Loucy (cell line): ENCODE results near the gene TENM4.

ENCODE experiments used
- H2AFZ ChIP-seq: fragments of 200-600 bp; sonication (generic); 2 replicates; pipeline ENCODE4 v1.6.0; 2016; ENCODE audit warnings: antibody characterized with exemption, mild to moderate bottlenecking, low read length, moderate library complexity
- H3F3A ChIP-seq: fragments of 200-600 bp; 2 replicates; pipeline ENCODE4 v1.6.0; 2016; ENCODE audit warnings: antibody characterized with exemption, low read depth, mild to moderate bottlenecking
- H3K27me3 ChIP-seq: fragments of 200-600 bp; sonication (generic); 2 replicates; pipeline ENCODE4 v1.6.1; 2014; ENCODE audit warnings: low read length, mild to moderate bottlenecking; ENCODE audit not compliant: insufficient read depth, poor library complexity, severe bottlenecking
- H3K36me3 ChIP-seq: fragments of 200-600 bp; sonication (generic); 2 replicates; pipeline ENCODE4 v1.6.1; 2016; ENCODE audit warnings: low read length; ENCODE audit not compliant: insufficient read depth
- H3K4me1 ChIP-seq: fragments of 200-600 bp; sonication (generic); 2 replicates; pipeline ENCODE4 v1.5.1; 2014; ENCODE audit warnings: low read length, mild to moderate bottlenecking; ENCODE audit not compliant: insufficient read depth, poor library complexity, severe bottlenecking
- H3K4me2 ChIP-seq: fragments of 200-600 bp; sonication (generic); 2 replicates; pipeline ENCODE4 v1.6.0; 2014; ENCODE audit warnings: antibody characterized with exemption, low read length, low read depth, mild to moderate bottlenecking; ENCODE audit not compliant: poor library complexity, severe bottlenecking
- H3K4me3 ChIP-seq: fragments of 200-600 bp; sonication (generic); 2 replicates; pipeline ENCODE4 v1.5.1; 2014; ENCODE audit warnings: low read length, mild to moderate bottlenecking, mixed read lengths; ENCODE audit not compliant: poor library complexity, severe bottlenecking
- H3K79me2 ChIP-seq: fragments of 200-600 bp; sonication (generic); 2 replicates; pipeline ENCODE4 v1.6.1; 2014; ENCODE audit warnings: low read length; ENCODE audit not compliant: insufficient read depth
- H3K9ac ChIP-seq: fragments of 200-600 bp; sonication (generic); 2 replicates; pipeline ENCODE4 v1.6.0; 2014; ENCODE audit warnings: mild to moderate bottlenecking, low read depth, low read length, moderate library complexity; ENCODE audit not compliant: poor library complexity, severe bottlenecking
- H3K9me2 ChIP-seq: fragments of 200-600 bp; sonication (generic); replicated peaks from 2 replicates; pipeline ENCODE4 v1.6.1; 2016; ENCODE audit warnings: low read depth, low read length, mixed read lengths
- H3K9me3 ChIP-seq: fragments of 200-600 bp; sonication (generic); 2 replicates; pipeline ENCODE4 v1.6.1; 2014; ENCODE audit warnings: mild to moderate bottlenecking, antibody characterized with exemption, low read length, low read depth; ENCODE audit not compliant: insufficient read depth
- H4K20me1 ChIP-seq: fragments of 200-600 bp; sonication (generic); 2 replicates; pipeline ENCODE4 v1.6.0; 2014; ENCODE audit warnings: antibody characterized with exemption, low read length, mild to moderate bottlenecking; ENCODE audit not compliant: insufficient read depth, poor library complexity, severe bottlenecking
- EZH2phosphoT487 ChIP-seq: fragments of 200-600 bp; IDR thresholded peaks from 2 replicates; pipeline ENCODE4 v1.6.1; 2018; ENCODE audit warnings: antibody characterized with exemption, mild to moderate bottlenecking, moderate library complexity, borderline replicate concordance
- TF ChIP-seq, protein P1 (sequence below): fragments of 200-600 bp; sonication (generic); conservative IDR thresholded peaks from 2 replicates; pipeline ENCODE4 v1.5.1; 2014; ENCODE audit warnings: mild to moderate bottlenecking, antibody characterized with exemption, low read length

Gene TENM4

DNA sequence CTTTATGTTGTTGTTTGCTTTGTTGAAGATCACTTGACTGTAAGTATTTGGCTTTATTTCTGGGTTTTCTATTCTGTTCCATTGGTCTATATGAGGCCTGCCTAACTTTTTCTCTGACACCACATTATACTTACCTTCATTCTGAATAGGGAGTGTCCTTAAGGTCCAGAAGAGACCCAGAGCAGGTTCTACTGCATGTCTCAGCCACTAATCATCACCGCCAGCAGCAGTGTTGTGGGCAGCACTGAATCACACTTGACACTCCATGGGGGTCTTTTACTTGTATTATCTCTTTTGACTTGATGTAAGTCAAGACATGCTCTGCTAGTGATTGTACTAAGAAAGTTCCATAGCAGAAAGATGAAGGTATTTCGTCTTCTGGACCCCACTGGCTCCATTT, 274.9 kb downstream of the TENM4 start:
- no peak overlapping the region for H3K4me2 ChIP-seq

DNA sequence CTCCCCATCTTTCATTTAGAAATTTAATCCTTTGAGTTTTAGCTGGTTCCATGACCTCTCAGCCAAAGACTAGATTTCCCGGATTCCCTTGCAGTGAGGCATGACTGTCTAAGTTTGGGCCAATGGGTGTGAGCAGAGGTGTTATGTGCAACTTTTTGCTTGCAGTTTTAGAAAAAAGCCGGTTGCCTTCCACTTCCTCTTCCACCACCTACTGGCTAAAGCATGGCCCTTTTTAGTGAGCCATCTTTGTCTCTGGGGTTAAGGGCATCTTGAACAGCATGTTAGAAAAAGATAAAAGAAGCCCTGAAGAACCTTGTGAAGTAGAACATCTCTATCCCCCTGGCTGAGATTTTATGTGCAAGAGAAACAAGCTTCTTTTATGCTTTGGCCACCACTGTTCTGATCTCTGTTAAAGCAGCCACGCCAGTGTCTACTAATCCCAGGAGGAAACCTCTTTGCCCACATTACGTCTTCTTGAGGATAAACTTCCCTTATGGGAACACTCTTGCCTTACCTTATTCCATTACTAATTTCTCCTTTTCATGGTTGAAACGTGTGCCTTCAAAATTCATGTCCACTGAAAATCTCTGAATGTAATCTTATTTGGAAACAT, 279.9 kb downstream of the TENM4 start:
- Histone ChIP-seq H4K20me1 (no peaks in the 10 kb centered on the region), H3K4me1 (no peaks in the 10 kb centered on the region), H3F3A (no peaks in the 10 kb centered on the region), H3K9ac (no peak overlapping the region), H3K4me2 (no peak overlapping the region), H3K9me3 (no peaks in the 10 kb centered on the region), H3K79me2 (no peaks in the 10 kb centered on the region), H3K9me2 (no peaks in the 10 kb centered on the region), H3K4me3 (no peak overlapping the region), H3K27me3 (no peaks in the 10 kb centered on the region), H2AFZ (no peak overlapping the region), H3K36me3 (no peaks in the 10 kb centered on the region)
- TF ChIP-seq, protein P1, sequence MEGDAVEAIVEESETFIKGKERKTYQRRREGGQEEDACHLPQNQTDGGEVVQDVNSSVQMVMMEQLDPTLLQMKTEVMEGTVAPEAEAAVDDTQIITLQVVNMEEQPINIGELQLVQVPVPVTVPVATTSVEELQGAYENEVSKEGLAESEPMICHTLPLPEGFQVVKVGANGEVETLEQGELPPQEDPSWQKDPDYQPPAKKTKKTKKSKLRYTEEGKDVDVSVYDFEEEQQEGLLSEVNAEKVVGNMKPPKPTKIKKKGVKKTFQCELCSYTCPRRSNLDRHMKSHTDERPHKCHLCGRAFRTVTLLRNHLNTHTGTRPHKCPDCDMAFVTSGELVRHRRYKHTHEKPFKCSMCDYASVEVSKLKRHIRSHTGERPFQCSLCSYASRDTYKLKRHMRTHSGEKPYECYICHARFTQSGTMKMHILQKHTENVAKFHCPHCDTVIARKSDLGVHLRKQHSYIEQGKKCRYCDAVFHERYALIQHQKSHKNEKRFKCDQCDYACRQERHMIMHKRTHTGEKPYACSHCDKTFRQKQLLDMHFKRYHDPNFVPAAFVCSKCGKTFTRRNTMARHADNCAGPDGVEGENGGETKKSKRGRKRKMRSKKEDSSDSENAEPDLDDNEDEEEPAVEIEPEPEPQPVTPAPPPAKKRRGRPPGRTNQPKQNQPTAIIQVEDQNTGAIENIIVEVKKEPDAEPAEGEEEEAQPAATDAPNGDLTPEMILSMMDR: no peak
- TF ChIP-seq EZH2phosphoT487: no peak

More for the DNA sequence above, 274.9 kb downstream of the TENM4 start:
- H3K9me3 ChIP-seq: no peaks in the 10 kb centered on the region
- TF ChIP-seq EZH2phosphoT487: no peak
- TF ChIP-seq, protein P1: no peak
- H3K36me3 ChIP-seq: no peaks in the 10 kb centered on the region
- no peaks in the 10 kb centered on the region for H3K79me2 ChIP-seq
- H2AFZ ChIP-seq: no peak overlapping the region
- no peaks in the 10 kb centered on the region for H4K20me1 ChIP-seq
- H3F3A ChIP-seq: no peaks in the 10 kb centered on the region
- H3K4me1 ChIP-seq: no peaks in the 10 kb centered on the region
- H3K9ac ChIP-seq: no peak overlapping the region
- no peaks in the 10 kb centered on the region for H3K27me3 ChIP-seq
- H3K4me3 ChIP-seq: no peak overlapping the region
- no peaks in the 10 kb centered on the region for H3K9me2 ChIP-seq

DNA sequence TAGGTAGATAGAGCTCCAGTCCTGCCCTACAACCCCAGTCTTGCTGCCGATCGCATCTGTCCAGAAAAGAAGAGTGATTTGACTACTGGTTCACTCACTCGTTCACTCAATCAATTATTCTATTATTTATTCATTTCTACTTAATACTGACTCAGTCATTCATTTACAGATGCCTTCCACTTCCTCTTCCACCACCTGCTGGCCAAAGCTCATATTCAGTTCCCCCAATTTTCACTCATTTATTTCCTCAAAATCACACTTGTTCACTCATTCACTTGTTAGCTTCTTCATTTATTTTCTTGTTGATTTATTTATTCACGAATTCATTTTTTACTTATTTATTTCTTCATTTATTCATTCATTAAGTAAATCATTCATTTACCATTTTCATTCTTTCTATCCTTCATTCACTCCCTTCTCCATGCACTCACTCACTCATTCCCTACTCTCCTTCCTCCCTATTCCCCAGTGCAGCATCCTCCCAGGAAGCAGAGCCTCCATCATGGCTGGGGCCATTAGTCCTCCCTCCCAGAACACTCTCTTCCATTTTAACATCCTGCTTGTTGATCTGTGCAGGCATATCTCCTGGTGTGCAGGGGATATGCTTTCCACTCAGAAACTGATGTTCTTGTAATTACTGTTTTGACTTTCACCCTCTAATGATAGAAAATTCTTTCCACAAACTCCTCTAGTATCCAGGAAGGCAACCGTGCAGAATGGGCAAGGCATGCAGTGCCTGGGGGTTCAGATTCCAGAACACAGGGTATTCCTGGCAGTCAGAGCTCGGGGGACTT, 281.0 kb downstream of the TENM4 start:
- Histone ChIP-seq H3K79me2 (no peaks in the 10 kb centered on the region), H3K9me2 (no peaks in the 10 kb centered on the region), H3K9me3 (no peaks in the 10 kb centered on the region), H3K4me1 (no peaks in the 10 kb centered on the region), H3K4me2 (no peak overlapping the region), H3F3A (no peaks in the 10 kb centered on the region), H3K9ac (no peak overlapping the region), H4K20me1 (no peaks in the 10 kb centered on the region), H3K27me3 (no peaks in the 10 kb centered on the region), H2AFZ (no peak overlapping the region), H3K36me3 (no peaks in the 10 kb centered on the region), H3K4me3 (no peak overlapping the region)
- TF ChIP-seq, protein P1: no peak
- no peak for TF ChIP-seq EZH2phosphoT487
